ENCODE measurements around the gene GLTPD2.

DNA sequence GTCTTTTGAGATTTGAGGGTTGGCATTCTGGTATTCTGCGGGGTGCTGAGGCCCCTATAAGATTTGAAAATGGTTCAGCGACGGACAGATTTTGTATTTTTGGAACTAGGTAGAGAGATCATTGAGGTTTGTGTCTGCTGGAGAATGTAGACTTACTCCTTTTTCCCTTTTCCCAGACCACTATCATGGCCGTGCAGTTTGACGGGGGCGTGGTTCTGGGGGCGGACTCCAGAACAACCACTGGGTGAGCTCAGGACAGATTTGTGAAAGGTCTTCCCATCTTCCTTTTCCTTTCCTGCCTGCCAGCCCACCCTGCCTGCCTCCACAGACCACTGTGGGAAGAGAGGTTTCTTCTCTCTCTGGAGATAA is 7.8 kb downstream of the GLTPD2 start:
- TF ChIP-seq POLR2A (IDR thresholded peaks at IDR 0.05; ENCODE audit: extremely low read depth, insufficient read length) = no peak
- TF ChIP-seq CTCF (IDR thresholded peaks at IDR 0.05; ENCODE audit: low read depth, low read length) = no peak
- TF ChIP-seq MAX (IDR thresholded peaks at IDR 0.05; ENCODE audit: low read depth, low read length) = no peak

Measured in NB4 (cell line).